Left lung (tissue), 14 donors: ENCODE results near the gene LEMD1. TPM values are rescaled to one million over a fixed set of nuclear protein-coding genes. Genes with fewer than 3 reads are reported as not detected.

Source experiments
- ATAC-seq: fragments of 200-7000 bp; cut with Tn5 transposase; one replicate; pipeline ENCODE4 v1.9.1; 2020; ENCODE audit warnings: moderate library complexity
- DNase-seq, 4 donors: peaks; one replicate each; pipeline ENCODE4 v3.0.0-alpha.2; 2013 to 2020
- H3K27ac ChIP-seq, 2 donors: fragments of 200-600 bp; sonication (generic) in 1 of 2; one replicate each; pipeline versions ENCODE4 v1.5.0 to v1.8.0; 2020 to 2021
- H3K27me3 ChIP-seq, 2 donors: fragments of 200-600 bp; sonication (generic) in 1 of 2; one replicate each; pipeline versions ENCODE4 v1.5.0 to v1.8.0; 2020 to 2021
- H3K36me3 ChIP-seq, 2 donors: fragments of 200-600 bp; sonication (generic) in 1 of 2; one replicate each; pipeline versions ENCODE4 v1.5.0 to v1.8.0; 2020 to 2021
- H3K4me1 ChIP-seq, 2 donors: fragments of 200-600 bp; one replicate each; pipeline ENCODE4 v1.8.0; 2021
- H3K4me3 ChIP-seq, 2 donors: fragments of 200-600 bp; sonication (generic) in 1 of 2; one replicate each; pipeline versions ENCODE4 v1.5.0 to v1.8.0; 2020 to 2021; ENCODE audit warnings: mild to moderate bottlenecking in 1 of 2
- H3K9me3 ChIP-seq, 2 donors: fragments of 200-600 bp; sonication (generic) in 1 of 2; one replicate each; pipeline versions ENCODE4 v1.5.0 to v1.8.0; 2020 to 2021
- CTCF ChIP-seq, 2 donors: fragments of 200-600 bp; sonication (generic) in 1 of 2; IDR thresholded peaks; one replicate each; pipeline versions ENCODE4 v1.5.0 to v1.8.0; 2021; ENCODE audit warnings: antibody characterized with exemption in 2 of 2
- intact Hi-C, 2 donors: fragments of 100-400 bp; cut with DNase I; formaldehyde crosslinking; loops; one replicate each; pipeline versions ENCODE4 v1.11.2 to v1.14.2; 2022
- long read RNA-seq, 12 donors: library from polyadenylated mRNA in 2 of 12; unstranded in 2 of 12; transcript quantifications; one replicate each; pipeline ENCODE4 v2.0.0 and lab custom pipeline, GENCODE V29; 2019 to 2026
- polyA plus RNA-seq, 6 donors: library from polyadenylated mRNA; unstranded; fragments of 120-200 nt; gene quantifications; one replicate each; pipeline ENCODE4 v1.2.1, GENCODE V29; 2013; ENCODE audit not compliant: insufficient read length in 6 of 6
- total RNA-seq, 2 donors: library from RNA; stranded (reverse); fragmentation: NEBNext Ultra II Directional; extraction: Animal tissue kit (Norgen Biotek cat#: 25700); gene quantifications; one replicate each; pipeline ENCODE4 v1.2.1, GENCODE V29; 2021
- donor health status: DM: no; HTN: yes; CAD: no.
- donor health status: DM: no; HTN: no; CAD: no.

Gene LEMD1
- total RNA-seq (1 to 10 TPM; 2.1 to 2.2 TPM), polyA plus RNA-seq (1 to 10 TPM; 2.7 to 4.4 (median 3.8) TPM)
- long read RNA-seq, donor 1: 0 reads
- long read RNA-seq, donor 2: 0 reads
- long read RNA-seq, donor 3: 0 reads
- long read RNA-seq, donor 4, partial matches to known transcripts: 0 of 1 reads
- long read RNA-seq, donor 4, other reads (novel, unspliced or antisense): 1 of 1 reads
- long read RNA-seq, donor 5: 0 reads
- long read RNA-seq, donor 6, partial matches to known transcripts: 0 of 1 reads
- long read RNA-seq, donor 6, other reads (novel, unspliced or antisense): 0 of 1 reads
- long read RNA-seq, donor 7, partial matches to known transcripts: 0 of 1 reads
- long read RNA-seq, donor 7, other reads (novel, unspliced or antisense): 0 of 1 reads
- long read RNA-seq, donor 8, partial matches to known transcripts: 0 of 5 reads
- long read RNA-seq, donor 8, other reads (novel, unspliced or antisense): 5 of 5 reads
- long read RNA-seq, donor 9: 0 reads
- long read RNA-seq, donor 10: 0 reads
- long read RNA-seq, donor 11, partial matches to known transcripts: 0 of 1 reads
- long read RNA-seq, donor 11, other reads (novel, unspliced or antisense): 0 of 1 reads
- long read RNA-seq, donor 12: 0 reads

GRCh38 chr1:205421798-205422197, at the start of gene LEMD1:
LEMD1 (minus strand) TSS chr1:205422056; CDS start chr1:205420536, 1,520 bp downstream.
- Histone ChIP-seq H3K27me3 (peaks cover 0 to 26% of the 10 kb centered on the region in 2 donors), H3K27ac (no peak within 1 kb of the TSS), H3K4me3 (no peak within 1 kb of the TSS), H3K9me3 (no peaks in the 10 kb centered on the region), H3K4me1 (no peaks in the 10 kb centered on the region), H3K36me3 (no peaks in the 10 kb centered on the region)
- ATAC-seq: peak; percentile 77
- TF ChIP-seq CTCF (IDR thresholded peaks at IDR 0.05): no peak
- intact Hi-C loops: no loop called here
- no peak for DNase-seq

- Histone ChIP-seq H3K27ac (no peak overlapping the region), H3K36me3 (no peaks in the 10 kb centered on the region), H3K9me3 (peaks cover 0 to 7% of the 10 kb centered on the region in 2 donors), H3K27me3 (peaks cover 0 to 54% of the 10 kb centered on the region in 2 donors), H3K4me1 (no peaks in the 10 kb centered on the region), H3K4me3 (no peak overlapping the region)
- DNase-seq: no peak
- no peak for TF ChIP-seq CTCF (IDR thresholded peaks at IDR 0.05)
- intact Hi-C loops: no loop called here
- no peak for ATAC-seq
These were observed 48.3 kb upstream of the LEMD1 start for GRCh38 chr1:205470131-205470530.

GRCh38 chr1:205466595-205467220, 44.9 kb upstream of the LEMD1 start:
- ATAC-seq: no peak
- no peaks in the 10 kb centered on the region for H3K9me3 ChIP-seq

GRCh38 chr1:205465392-205465791, 43.5 kb upstream of the LEMD1 start:
- no peak for ATAC-seq
- Histone ChIP-seq H3K27me3 (peaks cover 0 to 55% of the 10 kb centered on the region in 2 donors), H3K36me3 (no peaks in the 10 kb centered on the region), H3K9me3 (no peaks in the 10 kb centered on the region), H3K4me1 (no peaks in the 10 kb centered on the region), H3K4me3 (no peak overlapping the region), H3K27ac (no peak overlapping the region)
- no peak for TF ChIP-seq CTCF (IDR thresholded peaks at IDR 0.05)
- no peak for DNase-seq
- intact Hi-C loops: no loop called here

More at GRCh38 chr1:205466595-205467220, 44.9 kb upstream of the LEMD1 start:
- Histone ChIP-seq H3K27me3 (peaks cover 0 to 48% of the 10 kb centered on the region in 2 donors), H3K4me3 (no peak overlapping the region), H3K36me3 (no peaks in the 10 kb centered on the region), H3K27ac (no peak overlapping the region), H3K4me1 (no peaks in the 10 kb centered on the region)
- no peak for DNase-seq
- TF ChIP-seq CTCF (IDR thresholded peaks at IDR 0.05): no peak
- intact Hi-C loops: no loop called here
